GM20000 (cell line): ENCODE data around the gene FOXF2.

Experiments
- DNase-seq: peaks from one replicate; pipeline ENCODE4 v3.0.0; 2012; ENCODE audit warnings: low spot score
- TF ChIP-seq, protein P1 (sequence below): IDR thresholded peaks from 2 replicates; pipeline ENCODE4 v1.5.1; 2012; ENCODE audit warnings: mild to moderate bottlenecking, control low read depth; ENCODE audit errors: extremely low read depth, missing control alignments

FOXF2 gene

DNA sequence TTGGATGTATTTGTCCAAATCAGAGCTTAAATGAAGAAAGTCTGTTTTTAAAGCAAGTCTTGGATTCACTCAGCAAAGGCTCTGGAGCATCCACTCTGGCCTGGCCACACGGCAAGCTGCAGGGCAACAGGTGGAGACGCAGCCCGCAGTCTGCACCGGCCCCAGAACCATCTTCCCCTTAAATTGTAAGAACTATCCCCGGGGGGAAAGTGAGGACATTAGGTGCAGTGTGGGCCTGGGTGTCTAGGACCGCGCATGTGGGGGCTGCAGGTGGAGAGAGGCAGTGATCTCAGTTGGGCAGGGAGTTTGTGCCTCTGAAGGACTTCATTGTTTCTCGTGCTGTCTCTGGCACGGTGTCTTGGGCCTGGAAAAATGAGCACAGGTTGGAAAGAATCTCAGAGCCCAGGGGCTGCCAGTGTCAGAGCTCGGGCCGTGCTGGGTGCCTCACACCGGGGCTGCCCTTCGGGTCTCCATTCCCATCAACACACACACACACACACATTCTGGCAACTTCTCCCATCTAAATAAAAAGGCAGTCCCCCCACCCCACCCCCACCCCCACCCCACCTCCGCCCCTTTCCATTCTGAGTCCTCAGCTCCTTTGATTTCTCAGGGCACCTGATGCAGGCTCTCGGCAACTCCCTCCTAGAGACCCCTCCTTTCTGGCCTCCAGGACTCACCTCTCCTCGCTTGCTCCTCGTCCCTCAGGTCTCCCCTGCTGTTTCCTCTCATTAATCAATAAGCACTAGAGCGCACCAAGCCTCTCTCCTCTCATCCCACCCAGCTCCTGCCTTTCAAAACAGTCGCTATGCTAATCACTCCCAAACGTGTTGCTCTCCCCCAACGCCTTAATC, 48.4 kb downstream of the FOXF2 start:
- TF ChIP-seq, protein P1, sequence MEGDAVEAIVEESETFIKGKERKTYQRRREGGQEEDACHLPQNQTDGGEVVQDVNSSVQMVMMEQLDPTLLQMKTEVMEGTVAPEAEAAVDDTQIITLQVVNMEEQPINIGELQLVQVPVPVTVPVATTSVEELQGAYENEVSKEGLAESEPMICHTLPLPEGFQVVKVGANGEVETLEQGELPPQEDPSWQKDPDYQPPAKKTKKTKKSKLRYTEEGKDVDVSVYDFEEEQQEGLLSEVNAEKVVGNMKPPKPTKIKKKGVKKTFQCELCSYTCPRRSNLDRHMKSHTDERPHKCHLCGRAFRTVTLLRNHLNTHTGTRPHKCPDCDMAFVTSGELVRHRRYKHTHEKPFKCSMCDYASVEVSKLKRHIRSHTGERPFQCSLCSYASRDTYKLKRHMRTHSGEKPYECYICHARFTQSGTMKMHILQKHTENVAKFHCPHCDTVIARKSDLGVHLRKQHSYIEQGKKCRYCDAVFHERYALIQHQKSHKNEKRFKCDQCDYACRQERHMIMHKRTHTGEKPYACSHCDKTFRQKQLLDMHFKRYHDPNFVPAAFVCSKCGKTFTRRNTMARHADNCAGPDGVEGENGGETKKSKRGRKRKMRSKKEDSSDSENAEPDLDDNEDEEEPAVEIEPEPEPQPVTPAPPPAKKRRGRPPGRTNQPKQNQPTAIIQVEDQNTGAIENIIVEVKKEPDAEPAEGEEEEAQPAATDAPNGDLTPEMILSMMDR: no peak
- DNase-seq: no peak

DNA sequence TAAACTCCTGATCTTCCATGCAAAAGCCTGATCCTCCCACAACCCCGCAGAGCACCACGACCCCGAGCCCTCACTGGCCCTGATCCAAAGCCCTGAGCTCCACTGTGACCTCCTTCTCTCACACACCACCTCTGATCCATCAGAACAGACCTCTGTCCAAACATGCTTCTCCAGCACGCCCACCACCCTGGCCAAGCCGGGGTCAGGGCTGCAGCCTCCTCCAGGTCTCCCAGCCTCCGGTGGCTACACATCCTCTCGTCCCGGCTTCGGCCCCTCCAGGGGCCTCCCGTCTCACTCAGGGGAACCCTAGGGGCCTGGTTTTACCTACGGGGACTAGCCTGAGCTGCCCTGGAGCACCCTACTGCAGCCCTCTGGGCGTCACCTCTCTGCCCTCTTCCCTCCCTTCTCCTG, 49.1 kb downstream of the FOXF2 start:
- no peak for DNase-seq
- TF ChIP-seq, protein P1: no peak

DNA sequence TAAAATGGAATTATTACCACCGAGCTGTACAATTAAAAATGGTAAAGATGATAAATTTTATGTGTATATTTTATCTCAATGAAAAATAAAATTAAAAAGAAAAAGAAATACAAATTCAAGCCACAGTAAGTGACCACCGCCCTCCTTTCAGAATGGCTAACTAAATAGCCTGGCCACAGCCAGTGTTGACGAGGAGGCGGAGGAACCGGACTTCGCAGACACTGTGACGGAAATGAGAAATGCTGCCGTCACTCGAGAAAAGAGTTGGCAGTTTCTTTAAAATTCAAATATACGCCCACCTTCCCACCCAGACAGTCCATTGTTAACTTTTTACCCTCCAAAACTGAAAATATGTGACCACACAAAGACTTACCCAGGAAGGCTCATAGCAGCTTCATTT, 50.0 kb downstream of the FOXF2 start:
- DNase-seq: no peak
- TF ChIP-seq, protein P1: no peak

DNA sequence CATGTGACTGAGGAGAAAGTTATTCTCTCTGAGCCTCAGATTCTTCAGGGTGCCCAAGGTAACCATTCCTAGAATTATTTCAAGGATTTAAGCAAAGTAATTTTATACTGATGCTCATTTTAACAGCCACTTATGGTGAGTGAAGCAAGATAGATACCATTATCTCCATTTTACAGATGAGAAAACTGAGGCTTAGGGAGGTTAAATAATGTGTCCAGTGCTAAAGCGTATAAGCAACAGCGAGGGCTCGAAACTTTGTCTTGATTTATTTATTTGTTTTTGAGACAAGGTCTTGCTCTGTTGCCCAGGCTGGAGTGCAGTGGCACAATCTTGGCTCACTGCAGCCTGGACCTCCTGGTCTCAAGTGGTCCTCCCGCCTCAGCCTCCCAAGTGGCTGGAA, 53.6 kb downstream of the FOXF2 start:
- no peak for DNase-seq
- TF ChIP-seq, protein P1: no peak
